ENCODE data around the gene WDR5B.

- no peak for TF ChIP-seq CTCF (IDR thresholded peaks at IDR 0.05)
- no peak for TF ChIP-seq POLR2AphosphoS5 (IDR thresholded peaks at IDR 0.05)
These were observed 20.1 kb upstream of the WDR5B start for GRCh38 chr3:122435950-122436349.
